GM21390 (cell line): ENCODE measurements around the gene SLC30A5.
"Not testable (repeated sequence)": the region's sequence is repeated elsewhere in the genome, so short reads cannot be mapped to it uniquely, and the experiment has no call there.

Source experiments
- ATAC-seq: cut with Tn5 transposase; IDR thresholded peaks from one replicate; pipeline ENCODE4 v1.9.1; 2021; ENCODE audit not compliant: unreplicated experiment

The SLC30A5 gene

GRCh38 chr5:69093771-69094482, at the start of gene SLC30A5:
Gene SLC30A5 (plus strand): TSS chr5:69094014. CDS start chr5:69094256, 242 bp downstream.
- peak; percentile 99 for ATAC-seq

- not testable (repeated sequence) for ATAC-seq
Measured at GRCh38 chr5:69045213-69045612, 48.6 kb upstream of the SLC30A5 start.

GRCh38 chr5:69046375-69046957, 47.3 kb upstream of the SLC30A5 start:
- no peak for ATAC-seq

- ATAC-seq = no peak
Measured at GRCh38 chr5:69048230-69048629, 45.6 kb upstream of the SLC30A5 start.

GRCh38 chr5:69049151-69049550, 44.7 kb upstream of the SLC30A5 start:
- no peak for ATAC-seq

- ATAC-seq = no peak
Measured at GRCh38 chr5:69049796-69050195, 44.0 kb upstream of the SLC30A5 start.

GRCh38 chr5:69050214-69050613, 43.6 kb upstream of the SLC30A5 start:
- no peak for ATAC-seq

- no peak for ATAC-seq
Measured at GRCh38 chr5:69052181-69052580, 41.6 kb upstream of the SLC30A5 start.

GRCh38 chr5:69074664-69075521, 18.9 kb upstream of the SLC30A5 start:
- no peak for ATAC-seq

- no peak for ATAC-seq
Measured at GRCh38 chr5:69075522-69076179, 18.2 kb upstream of the SLC30A5 start.

GRCh38 chr5:69078921-69079540, 14.8 kb upstream of the SLC30A5 start:
- ATAC-seq = no peak

- no peak for ATAC-seq
Measured at GRCh38 chr5:69079556-69079955, 14.3 kb upstream of the SLC30A5 start.

- ATAC-seq = no peak
Measured at GRCh38 chr5:69083412-69083811, 10.4 kb upstream of the SLC30A5 start.

GRCh38 chr5:69084195-69084594, 9.6 kb upstream of the SLC30A5 start:
- ATAC-seq = no peak

GRCh38 chr5:69084903-69085302, 8.9 kb upstream of the SLC30A5 start:
- no peak for ATAC-seq

GRCh38 chr5:69086206-69086605, 7.6 kb upstream of the SLC30A5 start:
- no peak for ATAC-seq

- not testable (repeated sequence) for ATAC-seq
Measured at GRCh38 chr5:69088006-69088405, 5.8 kb upstream of the SLC30A5 start.

- ATAC-seq = no peak
Measured at GRCh38 chr5:69090158-69090557, 3.7 kb upstream of the SLC30A5 start.

- no peak for ATAC-seq
Measured at GRCh38 chr5:69091771-69092170, 2.0 kb upstream of the SLC30A5 start.

- no peak for ATAC-seq
Measured at GRCh38 chr5:69092969-69093368, 845 bp upstream of the SLC30A5 start.

GRCh38 chr5:69099302-69099701, 5.5 kb downstream of the SLC30A5 start:
- no peak for ATAC-seq
